ENCODE measurements around the gene TMEM126A.
"Not testable (repeated sequence)": the region's sequence is repeated elsewhere in the genome, so short reads cannot be mapped to it uniquely, and the experiment has no call there.

TMEM126A gene

DNA sequence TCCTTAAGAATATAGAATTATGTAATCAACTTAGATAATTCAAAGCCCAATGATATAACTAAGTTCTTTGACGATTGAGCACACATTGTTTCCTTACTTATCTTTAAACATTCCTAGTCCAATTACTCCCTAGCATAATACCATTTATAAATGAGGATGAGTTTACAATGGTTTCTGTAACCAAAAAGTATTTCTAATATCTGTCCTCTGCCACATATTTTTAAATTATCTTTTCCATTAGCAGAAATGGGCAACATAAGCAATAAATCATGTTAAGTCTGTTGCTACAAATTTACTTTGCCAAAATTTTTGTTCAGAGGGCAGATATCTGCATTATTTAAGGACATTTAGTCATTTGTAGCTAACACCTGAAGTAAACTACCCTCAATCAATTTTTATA is 10.4 kb downstream of the TMEM126A start:
- no peak for DNase-seq (ENCODE audit: low read depth in 2 of 2)

DNA sequence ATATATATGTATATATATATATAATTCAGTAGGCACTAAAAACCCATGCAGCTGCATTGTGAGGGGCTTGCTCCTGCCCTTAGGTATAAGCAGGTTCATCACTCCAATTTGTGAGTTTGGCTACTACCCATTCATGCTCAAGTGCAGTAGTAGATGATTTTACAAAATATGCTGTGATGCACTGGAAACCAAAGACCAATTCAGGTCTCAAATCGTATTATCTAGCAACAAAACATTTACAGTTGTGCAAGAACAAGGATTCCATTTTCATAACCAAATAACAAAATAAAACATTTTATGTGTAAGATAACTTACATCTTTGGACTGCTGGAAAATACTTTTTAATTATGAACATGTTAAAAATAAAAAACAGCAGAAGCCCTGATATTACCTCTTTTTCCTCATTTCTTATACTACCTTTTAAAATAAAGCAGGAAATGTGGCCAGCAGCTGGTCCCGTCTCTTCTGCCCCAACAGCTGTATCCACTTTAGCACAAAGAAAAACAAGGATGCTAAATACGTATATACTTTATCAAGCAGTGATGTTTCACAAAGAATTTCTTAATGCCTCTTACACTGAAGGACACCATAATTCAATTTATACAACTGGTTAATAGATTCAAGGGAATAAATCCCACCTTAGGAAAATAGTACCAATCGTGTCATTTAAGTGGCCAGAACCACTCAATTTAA is 14.4 kb downstream of the TMEM126A start:
- DNase-seq (ENCODE audit: low read depth in 2 of 2): no peak

GRCh38 chr11:85663080-85663752 is 15.4 kb downstream of the TMEM126A start:
- no peak for DNase-seq (ENCODE audit: low read depth in 2 of 2)

GRCh38 chr11:85663753-85664614 is 16.2 kb downstream of the TMEM126A start:
- DNase-seq (ENCODE audit: low read depth in 2 of 2): peak; percentile 79 to 84

DNA sequence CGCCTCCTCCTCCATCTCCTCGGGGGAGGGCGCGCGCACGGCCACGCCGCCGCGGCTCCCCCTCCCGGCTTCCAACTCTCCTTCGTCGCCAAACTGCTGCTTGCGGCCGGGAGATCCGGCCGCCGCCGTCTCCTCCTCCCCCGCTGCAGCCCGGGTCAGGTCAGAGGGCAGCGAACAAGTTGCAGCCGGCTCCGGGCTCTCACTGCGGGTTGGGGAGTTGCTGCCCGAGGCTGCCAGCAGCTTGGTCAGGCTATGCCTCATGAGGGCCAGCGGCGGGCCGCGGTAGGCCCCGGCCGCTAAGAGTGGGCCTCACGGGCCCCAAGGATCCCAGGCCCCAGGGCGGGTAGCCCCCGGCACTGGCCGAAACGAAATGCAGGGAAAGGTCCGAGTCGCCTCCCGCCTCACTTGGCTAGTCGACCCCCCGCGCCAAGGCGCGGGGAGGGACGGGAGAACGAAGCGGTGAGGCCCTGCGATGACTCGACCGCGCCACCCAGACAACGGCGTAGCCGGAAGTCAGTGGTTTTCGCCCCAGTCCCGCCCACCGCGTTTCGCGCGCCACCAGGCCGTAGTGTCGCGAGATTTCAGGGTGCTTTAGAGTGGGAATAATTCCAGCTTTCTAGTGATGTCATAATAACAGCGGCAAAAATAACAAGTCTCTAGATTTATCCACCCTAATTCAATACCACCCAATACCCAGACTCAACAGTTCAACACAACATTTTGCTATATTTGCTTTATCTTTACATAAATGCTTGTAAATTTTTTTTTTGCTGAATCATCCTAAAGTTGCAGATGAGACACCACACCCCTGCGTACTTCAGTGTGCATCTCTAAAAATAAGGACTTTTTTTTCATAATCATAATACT is 17.1 kb downstream of the TMEM126A start, which contains the start of gene CREBZF:
CREBZF (minus strand) TSS at position 515 of the 867 bp plus-strand sequence; CDS start at position 261, 254 bp downstream.
- DNase-seq (ENCODE audit: low read depth in 2 of 2): peak; percentile 91 to 94

- no peak for DNase-seq (ENCODE audit: low read depth in 2 of 2)
Measured at GRCh38 chr11:85665733-85666132, 18.0 kb downstream of the TMEM126A start.

DNA sequence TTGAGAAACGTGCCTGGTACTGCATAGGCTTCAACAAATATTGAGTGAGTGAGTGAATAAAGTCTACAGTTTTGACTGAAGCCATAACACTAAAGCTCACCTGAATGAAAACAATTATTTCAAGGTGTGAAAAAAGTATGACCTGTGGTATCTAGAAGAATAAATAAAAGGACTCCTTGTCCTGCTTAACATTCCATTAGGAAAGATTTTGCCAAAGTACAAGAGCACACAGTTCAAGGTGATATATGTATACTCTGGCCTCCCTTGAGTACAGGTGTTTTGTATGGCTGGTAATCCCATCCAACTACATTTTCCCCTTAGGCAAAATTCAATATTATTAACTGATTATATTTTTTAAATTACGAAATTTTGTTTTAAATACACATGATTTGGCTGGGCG is 18.9 kb downstream of the TMEM126A start:
- DNase-seq (ENCODE audit: low read depth in 2 of 2): no peak

DNA sequence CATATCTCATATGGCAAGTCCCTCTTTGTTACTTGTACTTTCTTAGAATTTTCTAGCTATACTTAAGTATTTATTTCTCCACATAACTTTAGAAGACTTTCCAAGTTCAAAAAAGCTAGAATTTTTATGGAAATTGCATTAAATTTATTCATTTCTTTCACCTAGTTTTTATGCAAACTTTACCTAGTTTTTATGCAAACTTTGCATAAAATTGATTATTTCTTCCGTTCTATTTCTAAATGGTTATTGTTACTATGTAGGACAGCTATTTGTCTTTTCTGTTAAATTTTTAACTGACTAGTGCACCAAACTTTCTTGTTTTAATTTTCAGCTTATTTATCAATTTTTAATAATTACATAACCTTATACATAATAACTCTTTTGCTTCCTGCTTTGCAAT is 20.4 kb downstream of the TMEM126A start:
- DNase-seq (ENCODE audit: low read depth in 2 of 2): no peak

DNA sequence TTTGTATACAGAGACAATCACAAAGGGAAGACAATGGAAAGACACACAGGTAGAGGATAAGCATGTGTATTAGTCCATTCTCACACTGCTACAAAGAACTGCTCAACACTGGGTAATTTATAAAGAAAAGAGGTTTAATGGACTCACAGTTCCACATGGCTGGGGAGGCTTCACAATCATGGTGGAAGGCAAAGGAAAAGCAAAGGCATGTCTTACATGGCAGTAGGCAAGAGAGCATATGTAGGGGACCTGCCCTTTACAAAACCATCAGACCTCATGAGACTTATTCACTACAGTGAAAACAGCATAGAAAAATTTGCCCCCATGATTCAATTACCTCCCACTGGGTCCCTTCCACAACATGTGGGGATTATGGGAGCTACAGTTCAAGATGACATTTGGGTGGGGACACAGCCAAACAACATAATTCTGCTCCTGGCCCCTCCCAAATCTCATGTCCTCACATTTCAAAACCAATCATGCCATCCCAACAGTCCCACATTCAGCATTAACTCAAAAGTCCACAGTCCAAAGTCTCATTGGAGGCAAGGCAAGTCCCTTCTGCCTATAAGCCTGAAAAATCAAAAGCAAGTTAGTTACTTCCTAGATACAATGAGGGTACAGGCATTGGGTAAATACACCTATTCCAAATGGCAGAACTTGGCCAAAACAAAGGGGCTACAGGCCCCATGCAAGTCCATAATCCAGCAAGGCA is 23.3 kb downstream of the TMEM126A start:
- DNase-seq (ENCODE audit: low read depth in 2 of 2): not testable (repeated sequence)

- no peak for DNase-seq (ENCODE audit: low read depth in 2 of 2)
Measured at GRCh38 chr11:85672105-85672902, 24.5 kb downstream of the TMEM126A start.

- no peak for DNase-seq (ENCODE audit: low read depth in 2 of 2)
Measured at GRCh38 chr11:85673393-85673792, 25.6 kb downstream of the TMEM126A start.

DNA sequence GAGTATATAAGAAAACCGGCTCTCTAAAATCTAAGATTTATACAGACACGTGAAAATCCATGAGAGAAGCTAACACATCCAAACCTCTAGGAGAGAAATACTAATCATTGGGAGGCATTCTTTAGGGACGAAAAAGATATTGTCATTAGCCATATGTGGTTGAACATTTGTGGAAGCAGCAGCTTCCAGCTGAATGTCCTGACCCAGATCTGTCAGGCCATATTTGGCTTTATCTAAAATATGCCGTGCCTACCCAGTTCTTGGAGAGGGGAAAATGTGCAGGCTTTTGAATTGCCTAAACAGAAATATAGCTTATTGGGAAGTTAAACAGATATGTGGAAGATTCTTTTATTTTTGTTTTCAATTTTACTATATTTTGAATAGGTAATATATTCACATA is 31.8 kb downstream of the TMEM126A start:
- no peak for DNase-seq (ENCODE audit: low read depth in 2 of 2)

DNA sequence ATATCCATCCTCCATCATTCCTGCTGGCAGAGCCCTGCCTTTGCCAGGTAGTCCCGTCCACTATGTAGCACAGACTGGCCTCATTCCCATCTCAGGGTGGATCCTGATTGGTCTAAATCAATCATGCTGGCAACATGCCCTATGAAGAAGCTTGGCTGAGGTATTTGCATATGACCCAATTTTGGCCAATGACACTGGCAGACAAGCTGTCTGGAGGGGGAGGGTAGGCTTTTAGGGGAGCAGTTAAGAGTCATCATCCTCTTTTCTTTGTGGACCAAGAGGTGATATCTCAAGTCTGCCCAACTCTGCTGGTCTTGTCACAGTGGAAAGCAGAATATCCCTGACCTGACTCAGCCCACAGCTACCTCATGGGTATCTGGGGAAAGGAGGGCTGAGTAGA is 33.1 kb downstream of the TMEM126A start:
- no peak for DNase-seq (ENCODE audit: low read depth in 2 of 2)

DNA sequence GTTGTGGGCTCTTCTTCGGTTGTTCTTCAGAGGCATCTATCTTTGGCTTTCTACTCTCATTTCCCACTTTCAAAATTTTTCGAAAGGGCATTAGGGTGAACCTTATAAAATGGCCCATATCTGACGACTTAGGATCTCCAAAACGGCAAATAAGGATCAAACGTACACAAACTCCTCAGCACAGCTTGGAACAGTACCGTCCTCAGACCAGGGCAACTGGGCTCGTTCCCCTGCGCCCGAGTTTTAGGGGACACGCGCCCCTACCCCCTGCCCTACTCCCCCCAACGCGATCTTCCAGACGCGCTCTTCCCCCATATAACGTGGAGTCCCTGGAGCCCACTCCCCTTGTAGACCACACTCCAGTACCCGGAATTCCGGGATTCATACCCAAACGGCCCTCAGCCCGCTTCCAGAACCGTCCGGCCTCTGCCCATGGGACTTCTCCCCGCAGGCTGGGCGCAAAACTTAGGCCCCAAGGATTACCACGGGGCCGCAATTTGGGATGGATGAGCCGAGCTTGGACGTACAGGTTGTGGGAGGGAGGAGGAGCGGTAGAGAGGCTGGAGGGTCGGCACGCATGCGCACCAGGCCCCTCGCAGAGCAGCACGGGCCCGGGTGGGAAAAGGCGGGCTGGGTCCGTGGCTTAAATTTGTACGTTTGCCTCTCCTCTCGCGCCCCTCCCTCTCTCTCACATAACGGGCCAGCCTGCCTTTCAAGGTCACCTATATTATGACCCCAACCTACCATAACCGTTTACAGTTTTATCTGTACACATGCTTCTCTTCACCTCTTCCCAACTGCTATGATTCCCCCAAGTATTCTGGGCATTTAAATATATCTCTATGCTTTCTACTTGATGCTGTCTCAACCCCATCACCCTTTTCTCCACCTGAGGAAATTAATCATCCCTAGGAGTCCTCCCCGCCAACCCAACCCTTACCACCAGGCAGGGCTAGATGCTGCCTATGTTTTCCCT is 34.9 kb downstream of the TMEM126A start:
- peak; percentile 56 to 63 for DNase-seq (ENCODE audit: low read depth in 2 of 2)

DNA sequence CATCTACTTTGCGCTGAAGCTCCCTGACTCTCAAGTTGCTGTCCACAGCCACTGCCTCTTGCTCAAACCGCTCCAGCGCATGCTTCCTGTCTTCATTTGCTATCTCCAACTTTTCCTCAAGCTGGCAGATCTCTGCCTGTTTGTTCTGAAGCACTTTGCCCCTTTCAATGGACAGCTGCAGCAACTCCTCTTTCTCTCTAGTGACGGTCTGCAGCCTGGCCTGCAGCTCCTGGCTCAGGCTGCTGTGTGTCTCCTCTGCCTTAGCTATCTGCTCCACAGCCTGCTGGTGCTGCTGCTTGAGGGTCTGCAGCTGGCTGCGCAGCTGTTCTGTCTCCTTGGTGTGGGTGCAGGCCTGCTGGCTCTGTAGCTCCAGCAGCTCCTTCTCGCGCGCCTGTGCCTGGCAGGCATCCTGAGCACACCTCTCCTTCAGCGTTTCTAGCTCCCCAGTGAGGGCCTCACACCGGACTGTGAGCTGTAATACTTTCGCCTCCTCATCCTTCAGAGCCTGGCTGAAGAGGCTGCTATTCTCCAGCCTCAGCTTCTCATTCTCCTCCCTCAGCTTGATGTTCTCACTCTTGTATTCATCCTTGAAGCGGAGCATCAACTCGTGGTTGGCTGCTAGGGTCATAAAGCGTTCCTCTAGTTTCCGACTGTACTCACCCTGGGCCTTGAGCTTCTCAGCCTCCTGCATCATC is 37.5 kb downstream of the TMEM126A start:
- DNase-seq (ENCODE audit: low read depth in 2 of 2): no peak

DNA sequence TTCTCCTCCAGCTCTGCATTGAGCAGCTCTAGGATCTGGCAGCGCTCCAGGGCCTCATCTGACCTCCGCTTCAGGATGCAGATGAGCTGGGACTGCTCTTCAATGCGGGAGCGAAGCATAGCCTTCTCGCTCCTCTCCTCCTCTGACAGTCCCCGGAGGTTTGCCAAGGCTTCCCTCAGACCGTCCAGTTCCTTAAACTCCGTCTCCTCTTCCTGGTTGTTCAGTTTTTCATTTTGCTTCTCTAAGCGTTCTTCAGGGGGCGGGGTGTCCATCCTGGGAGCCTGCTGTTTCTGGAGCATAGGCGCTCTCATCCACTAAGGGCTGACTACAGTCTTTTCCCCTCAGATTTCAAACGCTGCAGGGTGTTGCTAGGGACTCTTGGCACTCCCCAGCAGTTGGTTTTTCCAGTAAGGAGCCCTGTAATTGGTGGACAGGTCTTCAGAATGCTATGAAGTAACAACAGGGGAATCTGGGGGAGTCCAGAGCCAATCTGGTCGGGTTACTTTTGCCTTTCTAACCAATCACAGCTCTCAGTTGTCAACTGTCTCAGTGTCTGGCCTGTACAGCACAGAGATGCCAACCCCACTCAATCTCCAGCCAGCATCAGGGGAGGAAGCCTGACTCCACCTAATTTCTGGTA is 38.2 kb downstream of the TMEM126A start, which contains the start of gene CCDC89:
CCDC89 (minus strand) TSS at position 376 of the 640 bp plus-strand sequence; CDS start at position 311, 65 bp downstream.
- no peak for DNase-seq (ENCODE audit: low read depth in 2 of 2)

GRCh38 chr11:85694385-85694980 is 46.7 kb downstream of the TMEM126A start:
- DNase-seq (ENCODE audit: low read depth in 2 of 2): no peak

All from stimulated activated CD4-positive, alpha-beta T cell treated with anti-CD3 and anti-CD28 coated beads, Interleukin-4, amount 100 ng/mL, for 48 hours (primary cell).